ENCODE measurements around the gene POLDIP2. TPM values are rescaled to one million over a fixed set of nuclear protein-coding genes. Genes with fewer than 3 reads are reported as not detected.

POLDIP2 gene
- total RNA-seq, 1 donor = 82.9 TPM

- Histone ChIP-seq H3K4me3 (ENCODE audit: insufficient read depth, low read length) (no peak overlapping the region), H2AFZ (ENCODE audit: low read length) (no peak overlapping the region), H3K4me1 (ENCODE audit: insufficient read depth, low read length) (peaks cover 14% of the 10 kb centered on the region), H3K4me2 (ENCODE audit: insufficient read depth, low read length) (no peak overlapping the region), H4K20me1 (ENCODE audit: insufficient read depth, low read length) (peaks cover 4% of the 10 kb centered on the region), H3K36me3 (ENCODE audit: insufficient read depth, low read length) (peaks cover 26% of the 10 kb centered on the region), H3K79me2 (ENCODE audit: insufficient read depth, low read length) (no peaks in the 10 kb centered on the region), H3K27ac (ENCODE audit: low read depth, low read length) (no peak overlapping the region), H3K9me3 (ENCODE audit: low read depth, low read length) (no peaks in the 10 kb centered on the region), H3K27me3 (ENCODE audit: insufficient read depth, low read length) (no peaks in the 10 kb centered on the region)
- TF ChIP-seq CTCF (IDR thresholded peaks at IDR 0.05; ENCODE audit: extremely low read depth, low read depth, low read length) = no peak
- DNase-seq (ENCODE audit: insufficient read length, low spot score, missing footprints) = peak; percentile 73
Measured at GRCh38 chr17:28402224-28402630, 44.9 kb upstream of the POLDIP2 start.

DNA sequence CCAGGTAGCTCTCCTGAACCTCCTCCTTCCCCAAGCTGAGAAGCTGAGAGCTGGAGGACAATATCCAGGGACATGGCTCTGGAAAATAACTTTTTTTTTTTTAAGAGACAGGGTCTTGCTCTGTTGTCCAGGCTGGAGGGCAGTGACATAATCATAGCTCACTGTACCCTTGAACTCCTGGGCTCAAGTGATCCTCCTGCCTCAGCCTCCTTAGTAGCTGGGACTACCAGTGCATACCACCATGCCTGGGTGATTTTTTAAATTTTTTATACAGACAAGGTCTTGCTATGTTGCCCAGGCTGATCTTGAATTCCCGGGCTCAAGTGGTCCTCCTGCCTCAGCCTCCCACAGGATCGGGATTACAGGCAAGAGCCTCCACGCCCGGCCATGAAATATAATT is 42.5 kb upstream of the POLDIP2 start:
- no peaks in the 10 kb centered on the region for H3K27me3 ChIP-seq (ENCODE audit: insufficient read depth, low read length)
- no peak overlapping the region for H3K4me2 ChIP-seq (ENCODE audit: insufficient read depth, low read length)
- peaks cover 10% of the 10 kb centered on the region for H3K4me1 ChIP-seq (ENCODE audit: insufficient read depth, low read length)
- peaks cover 4% of the 10 kb centered on the region for H4K20me1 ChIP-seq (ENCODE audit: insufficient read depth, low read length)
- H3K27ac ChIP-seq (ENCODE audit: low read depth, low read length) = no peak overlapping the region
- TF ChIP-seq CTCF (IDR thresholded peaks at IDR 0.05; ENCODE audit: extremely low read depth, low read depth, low read length) = no peak
- H2AFZ ChIP-seq (ENCODE audit: low read length) = no peak overlapping the region
- H3K79me2 ChIP-seq (ENCODE audit: insufficient read depth, low read length) = no peaks in the 10 kb centered on the region
- H3K4me3 ChIP-seq (ENCODE audit: insufficient read depth, low read length) = no peak overlapping the region
- DNase-seq (ENCODE audit: insufficient read length, low spot score, missing footprints) = no peak
- no peaks in the 10 kb centered on the region for H3K9me3 ChIP-seq (ENCODE audit: low read depth, low read length)
- peaks cover 26% of the 10 kb centered on the region for H3K36me3 ChIP-seq (ENCODE audit: insufficient read depth, low read length)

- H3K27ac ChIP-seq (ENCODE audit: low read depth, low read length) = no peak overlapping the region
- DNase-seq (ENCODE audit: insufficient read length, low spot score, missing footprints) = no peak
- no peak overlapping the region for H3K4me3 ChIP-seq (ENCODE audit: insufficient read depth, low read length)
- H2AFZ ChIP-seq (ENCODE audit: low read length) = no peak overlapping the region
- H3K4me2 ChIP-seq (ENCODE audit: insufficient read depth, low read length) = no peak overlapping the region
- peaks cover 9% of the 10 kb centered on the region for H3K4me1 ChIP-seq (ENCODE audit: insufficient read depth, low read length)
- no peaks in the 10 kb centered on the region for H3K79me2 ChIP-seq (ENCODE audit: insufficient read depth, low read length)
- peaks cover 4% of the 10 kb centered on the region for H4K20me1 ChIP-seq (ENCODE audit: insufficient read depth, low read length)
- H3K9me3 ChIP-seq (ENCODE audit: low read depth, low read length) = no peaks in the 10 kb centered on the region
- peaks cover 26% of the 10 kb centered on the region for H3K36me3 ChIP-seq (ENCODE audit: insufficient read depth, low read length)
- H3K27me3 ChIP-seq (ENCODE audit: insufficient read depth, low read length) = no peaks in the 10 kb centered on the region
- no peak for TF ChIP-seq CTCF (IDR thresholded peaks at IDR 0.05; ENCODE audit: extremely low read depth, low read depth, low read length)
Measured at GRCh38 chr17:28398280-28398981, 41.1 kb upstream of the POLDIP2 start.

DNA sequence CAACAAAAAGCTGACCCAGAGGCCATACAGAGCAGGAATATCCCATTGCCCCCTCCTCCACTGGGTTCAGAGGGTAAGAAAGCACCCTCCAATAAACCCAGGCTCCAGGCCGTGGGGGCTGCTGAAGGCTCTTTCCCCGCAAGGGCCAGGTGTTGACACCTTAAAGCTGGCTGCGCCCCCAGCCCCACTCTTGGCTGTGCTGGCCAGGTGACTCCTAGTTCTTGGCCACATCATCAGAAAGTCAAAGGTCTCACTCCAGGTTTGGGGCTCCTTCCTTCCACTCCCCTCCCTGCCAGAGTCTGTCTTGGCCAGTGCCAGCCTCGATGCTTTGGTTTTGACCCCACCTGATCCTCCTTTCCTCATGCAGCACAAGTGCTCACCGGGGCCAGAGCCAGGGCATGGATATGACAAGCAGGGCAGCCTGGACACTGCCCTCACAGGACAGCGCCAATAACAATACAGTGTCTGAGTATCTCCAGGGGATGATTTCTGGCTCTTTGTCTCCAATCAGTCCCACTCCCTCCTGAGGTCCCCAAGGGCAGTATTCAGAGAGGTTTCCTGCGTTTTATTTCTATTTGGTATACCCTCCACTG is 40.5 kb upstream of the POLDIP2 start:
- no peaks in the 10 kb centered on the region for H3K9me3 ChIP-seq (ENCODE audit: low read depth, low read length)
- peak; percentile 67 for DNase-seq (ENCODE audit: insufficient read length, low spot score, missing footprints)
- no peak overlapping the region for H3K27ac ChIP-seq (ENCODE audit: low read depth, low read length)
- H3K4me3 ChIP-seq (ENCODE audit: insufficient read depth, low read length) = no peak overlapping the region
- no peak overlapping the region for H2AFZ ChIP-seq (ENCODE audit: low read length)
- no peaks in the 10 kb centered on the region for H3K27me3 ChIP-seq (ENCODE audit: insufficient read depth, low read length)
- no peaks in the 10 kb centered on the region for H3K79me2 ChIP-seq (ENCODE audit: insufficient read depth, low read length)
- H4K20me1 ChIP-seq (ENCODE audit: insufficient read depth, low read length) = peaks cover 4% of the 10 kb centered on the region
- no peak for TF ChIP-seq CTCF (IDR thresholded peaks at IDR 0.05; ENCODE audit: extremely low read depth, low read depth, low read length)
- peaks cover 9% of the 10 kb centered on the region for H3K4me1 ChIP-seq (ENCODE audit: insufficient read depth, low read length)
- H3K4me2 ChIP-seq (ENCODE audit: insufficient read depth, low read length) = no peak overlapping the region
- peaks cover 26% of the 10 kb centered on the region for H3K36me3 ChIP-seq (ENCODE audit: insufficient read depth, low read length)
